MM.1S (cell line): ENCODE data around the gene WDR88.

Experiments
- DNase-seq: peaks from one replicate; pipeline ENCODE4 v3.0.0-alpha.2; 2015
- H2AFZ ChIP-seq: fragments of 300-600 bp; sonication (generic); 2 replicates; pipeline ENCODE4 v1.6.0; 2016; ENCODE audit warnings: antibody characterized with exemption, low read length
- H3F3A ChIP-seq: fragments of 300-600 bp; sonication (generic); 2 replicates; pipeline ENCODE4 v1.6.1; 2016; ENCODE audit warnings: mild to moderate bottlenecking, antibody characterized with exemption, low read length, moderate library complexity, mixed read lengths; ENCODE audit not compliant: insufficient read depth
- H3K27ac ChIP-seq: fragments of 300-600 bp; sonication (generic); 2 replicates; pipeline ENCODE4 v1.5.1; 2016; ENCODE audit warnings: mild to moderate bottlenecking, low read length
- H3K27me3 ChIP-seq: fragments of 300-600 bp; sonication (generic); replicated peaks from 2 replicates; pipeline ENCODE4 v1.6.0; 2016; ENCODE audit warnings: low read length; ENCODE audit not compliant: insufficient read depth
- H3K36me3 ChIP-seq: fragments of 300-600 bp; sonication (generic); replicated peaks from 2 replicates; pipeline ENCODE4 v1.6.1; 2016; ENCODE audit warnings: mild to moderate bottlenecking, low read length, mixed read lengths; ENCODE audit not compliant: insufficient read depth
- H3K4me1 ChIP-seq: fragments of 300-600 bp; sonication (generic); 2 replicates; pipeline ENCODE4 v1.6.1; 2016; ENCODE audit warnings: low read length, mixed read lengths
- H3K4me2 ChIP-seq: fragments of 300-600 bp; sonication (generic); 2 replicates; pipeline ENCODE4 v1.6.0; 2016; ENCODE audit warnings: low read depth, low read length
- H3K4me3 ChIP-seq: fragments of 300-600 bp; sonication (generic); 2 replicates; pipeline ENCODE4 v1.5.1; 2016; ENCODE audit warnings: low read length, mixed read lengths
- H3K79me2 ChIP-seq: fragments of 300-600 bp; sonication (generic); 2 replicates; pipeline ENCODE4 v1.6.1; 2016; ENCODE audit warnings: mixed run types, low read length, mixed read lengths
- H3K9ac ChIP-seq: fragments of 300-600 bp; sonication (generic); 2 replicates; pipeline ENCODE4 v1.6.1; 2016; ENCODE audit warnings: low read length, mixed read lengths
- H3K9me2 ChIP-seq: fragments of 300-600 bp; sonication (generic); replicated peaks from 2 replicates; pipeline ENCODE4 v1.6.1; 2016; ENCODE audit warnings: mild to moderate bottlenecking, low read length, mixed read lengths; ENCODE audit not compliant: insufficient read depth
- H3K9me3 ChIP-seq: fragments of 300-600 bp; sonication (generic); replicated peaks from 2 replicates; pipeline ENCODE4 v1.6.1; 2016; ENCODE audit warnings: mild to moderate bottlenecking, low read length, mixed read lengths; ENCODE audit not compliant: insufficient read depth
- H4K20me1 ChIP-seq: fragments of 300-600 bp; sonication (generic); 2 replicates; pipeline ENCODE4 v1.6.1; 2016; ENCODE audit warnings: mild to moderate bottlenecking, low read length, moderate library complexity, mixed read lengths; ENCODE audit not compliant: insufficient read depth
- EZH2 ChIP-seq: fragments of 300-600 bp; sonication (generic); optimal IDR thresholded peaks from 2 replicates; pipeline ENCODE3; 2017; ENCODE audit warnings: low read depth, mild to moderate bottlenecking, antibody characterized with exemption, low read length, mixed read lengths
- EZH2phosphoT487 ChIP-seq: fragments of 300-600 bp; sonication (generic); IDR thresholded peaks from 2 replicates; pipeline ENCODE4 v1.6.1; 2018; ENCODE audit warnings: antibody characterized with exemption, low read length
- TF ChIP-seq, protein P1 (sequence below): fragments of 300-600 bp; sonication (generic); IDR thresholded peaks from 2 replicates; pipeline ENCODE4 v1.5.1; 2016; ENCODE audit warnings: antibody characterized with exemption, low read length, mixed read lengths

WDR88 gene

DNA sequence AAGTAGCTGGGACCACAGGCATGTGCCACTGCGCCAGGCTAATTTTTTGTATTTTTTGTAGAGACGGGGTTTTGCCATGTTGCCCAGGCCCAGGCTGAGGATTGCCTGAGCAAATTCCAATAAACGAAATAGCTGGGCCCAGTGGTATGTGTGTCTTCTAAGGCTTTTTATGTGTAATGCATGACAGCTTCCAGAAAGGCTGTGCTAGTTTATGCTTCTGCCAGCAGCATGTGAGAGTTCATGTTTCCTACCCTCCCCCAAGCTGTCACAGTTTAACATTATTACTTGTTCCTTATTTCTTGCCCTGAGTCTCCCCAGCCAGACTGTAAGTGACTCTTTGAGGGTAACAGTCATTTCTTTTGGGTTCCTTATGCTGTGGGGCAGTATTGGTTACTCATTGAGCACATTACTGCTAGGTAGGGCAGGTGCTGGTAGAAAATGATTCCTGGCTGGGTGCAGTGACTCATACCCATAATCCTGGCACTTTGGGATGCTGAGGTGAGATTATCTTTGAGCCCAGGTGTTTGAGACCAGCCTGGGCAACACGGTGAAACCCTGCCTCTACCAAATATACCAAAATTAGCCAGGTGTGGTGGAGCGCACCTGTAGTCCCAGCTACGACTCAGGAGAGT, 37.4 kb upstream of the WDR88 start:
- no peaks in the 10 kb centered on the region for H3K27me3 ChIP-seq
- H3K4me1 ChIP-seq = 0 out of 2 replicates have a peak, but pooled peaks cover 5% of the 10 kb centered on the region
- no peak overlapping the region for H3K4me2 ChIP-seq
- H3K36me3 ChIP-seq = no peaks in the 10 kb centered on the region; the same call in 1 of the 2 replicates
- H3K27ac ChIP-seq = no peak overlapping the region
- no peak overlapping the region for H3K9ac ChIP-seq
- H3K9me3 ChIP-seq = no peaks in the 10 kb centered on the region
- no peaks in the 10 kb centered on the region for H3F3A ChIP-seq
- DNase-seq = no peak
- H3K79me2 ChIP-seq = no peaks in the 10 kb centered on the region
- no peak for TF ChIP-seq EZH2phosphoT487
- TF ChIP-seq EZH2 = no peak
- TF ChIP-seq, protein P1, sequence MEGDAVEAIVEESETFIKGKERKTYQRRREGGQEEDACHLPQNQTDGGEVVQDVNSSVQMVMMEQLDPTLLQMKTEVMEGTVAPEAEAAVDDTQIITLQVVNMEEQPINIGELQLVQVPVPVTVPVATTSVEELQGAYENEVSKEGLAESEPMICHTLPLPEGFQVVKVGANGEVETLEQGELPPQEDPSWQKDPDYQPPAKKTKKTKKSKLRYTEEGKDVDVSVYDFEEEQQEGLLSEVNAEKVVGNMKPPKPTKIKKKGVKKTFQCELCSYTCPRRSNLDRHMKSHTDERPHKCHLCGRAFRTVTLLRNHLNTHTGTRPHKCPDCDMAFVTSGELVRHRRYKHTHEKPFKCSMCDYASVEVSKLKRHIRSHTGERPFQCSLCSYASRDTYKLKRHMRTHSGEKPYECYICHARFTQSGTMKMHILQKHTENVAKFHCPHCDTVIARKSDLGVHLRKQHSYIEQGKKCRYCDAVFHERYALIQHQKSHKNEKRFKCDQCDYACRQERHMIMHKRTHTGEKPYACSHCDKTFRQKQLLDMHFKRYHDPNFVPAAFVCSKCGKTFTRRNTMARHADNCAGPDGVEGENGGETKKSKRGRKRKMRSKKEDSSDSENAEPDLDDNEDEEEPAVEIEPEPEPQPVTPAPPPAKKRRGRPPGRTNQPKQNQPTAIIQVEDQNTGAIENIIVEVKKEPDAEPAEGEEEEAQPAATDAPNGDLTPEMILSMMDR = no peak
- no peak overlapping the region for H2AFZ ChIP-seq
- H3K4me3 ChIP-seq = no peak overlapping the region
- H4K20me1 ChIP-seq = no peaks in the 10 kb centered on the region
- H3K9me2 ChIP-seq = no peaks in the 10 kb centered on the region

DNA sequence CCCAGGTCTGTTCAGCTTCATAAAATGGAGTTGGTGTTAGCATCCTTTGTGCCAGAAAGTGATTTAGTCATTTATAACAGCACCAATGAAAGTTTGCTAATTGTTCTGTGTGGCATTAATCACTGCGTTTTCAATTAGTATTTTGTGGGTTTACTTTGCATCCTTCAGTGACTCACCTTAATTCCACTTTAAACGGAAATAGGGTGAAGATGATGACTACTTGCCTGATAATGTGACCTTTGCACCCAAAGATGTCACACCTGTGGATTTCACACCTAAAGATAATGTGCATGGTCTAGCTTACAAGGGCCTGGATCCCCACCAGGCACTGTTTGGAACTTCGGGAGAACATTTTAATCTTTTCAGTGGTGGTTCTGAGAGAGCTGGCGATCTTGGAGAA, 35.9 kb upstream of the WDR88 start:
- Histone ChIP-seq H3K9ac (no peak overlapping the region), H3K27me3 (no peaks in the 10 kb centered on the region), H3K9me3 (no peaks in the 10 kb centered on the region), H2AFZ (no peak overlapping the region), H3K79me2 (no peaks in the 10 kb centered on the region), H3K27ac (no peak overlapping the region), H3F3A (no peaks in the 10 kb centered on the region), H3K4me3 (no peak overlapping the region), H4K20me1 (no peaks in the 10 kb centered on the region), H3K9me2 (no peaks in the 10 kb centered on the region), H3K4me2 (no peak overlapping the region), H3K4me1 (no peaks in the 10 kb centered on the region), H3K36me3 (no peaks in the 10 kb centered on the region; the same call in 1 of the 2 replicates)
- no peak for DNase-seq
- no peak for TF ChIP-seq EZH2phosphoT487
- TF ChIP-seq EZH2 = no peak
- TF ChIP-seq, protein P1 = no peak

DNA sequence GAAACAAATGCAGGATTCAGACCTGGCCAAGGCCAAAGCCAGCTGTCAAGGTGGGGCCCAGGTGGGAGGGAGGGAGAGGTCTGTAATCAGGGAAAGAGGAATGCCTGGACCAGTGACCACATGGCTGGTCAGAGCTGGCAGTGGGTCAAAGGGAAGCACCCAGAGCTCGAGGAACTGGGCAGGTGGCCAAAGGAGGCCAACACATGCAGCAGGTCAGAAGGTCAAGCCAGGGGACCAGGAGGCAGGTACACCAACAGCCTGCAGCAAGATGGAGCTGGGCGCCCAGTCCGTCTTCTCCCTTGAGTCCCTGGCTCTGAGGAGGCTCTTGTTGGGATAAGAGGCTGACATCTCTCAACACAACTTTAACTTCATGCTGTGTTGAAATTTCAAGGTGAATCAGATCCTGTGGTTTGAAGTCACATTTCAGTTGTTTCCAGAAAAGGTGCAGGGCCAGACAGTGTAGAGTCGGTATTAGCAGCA, 33.8 kb upstream of the WDR88 start:
- Histone ChIP-seq H3K27me3 (no peaks in the 10 kb centered on the region), H3K27ac (no peak overlapping the region), H3K36me3 (peaks cover 4% of the 10 kb centered on the region; the same call in 1 of the 2 replicates), H3K79me2 (no peaks in the 10 kb centered on the region), H2AFZ (no peak overlapping the region), H3K4me1 (no peaks in the 10 kb centered on the region), H3K9me3 (no peaks in the 10 kb centered on the region), H3K4me3 (no peak overlapping the region), H3K9me2 (no peaks in the 10 kb centered on the region), H4K20me1 (no peaks in the 10 kb centered on the region), H3K4me2 (no peak overlapping the region), H3K9ac (no peak overlapping the region), H3F3A (no peaks in the 10 kb centered on the region)
- TF ChIP-seq, protein P1 = no peak
- TF ChIP-seq EZH2phosphoT487 (no peak), EZH2 (no peak)
- no peak for DNase-seq
